Cardiac muscle cell (in vitro differentiated cells and primary cell): ENCODE data around the gene POLL. TPM values are rescaled to one million over a fixed set of nuclear protein-coding genes. Genes with fewer than 3 reads are reported as not detected.

Source experiments
- DNase-seq, 2 donors: peaks; one replicate each; pipeline versions ENCODE4 v3.0.0 to v3.0.0-alpha.2; 2010 to 2017; ENCODE audit warnings: low read depth in 1 of 2, low spot score in 1 of 2
- H3K27ac ChIP-seq: fragments of 200-600 bp; sonication (generic); 2 replicates; pipeline ENCODE4 v1.5.1; 2016
- H3K27me3 ChIP-seq: fragments of 200-600 bp; sonication (generic); 2 replicates; pipeline ENCODE4 v1.6.0; 2016; ENCODE audit warnings: control low read depth
- H3K36me3 ChIP-seq: fragments of 200-600 bp; sonication (generic); 2 replicates; pipeline ENCODE4 v1.5.1; 2016; ENCODE audit warnings: control low read depth
- H3K4me1 ChIP-seq: fragments of 200-600 bp; sonication (generic); 2 replicates; pipeline ENCODE4 v1.8.1; 2017; ENCODE audit warnings: low read depth, mild to moderate bottlenecking, mixed run types
- H3K4me3 ChIP-seq: fragments of 200-600 bp; sonication (generic); 2 replicates; pipeline ENCODE4 v1.5.1; 2016; ENCODE audit warnings: mild to moderate bottlenecking
- H3K9me3 ChIP-seq: fragments of 200-600 bp; sonication (generic); 2 replicates; pipeline ENCODE4 v1.5.1; 2017; ENCODE audit warnings: low read depth, mild to moderate bottlenecking, control low read depth
- polyA plus RNA-seq: library from polyadenylated mRNA; unstranded; fragments of >200 nt; fragmentation: Nextera tagmentation; extraction: Ambion mirVana; gene quantifications from 2 replicates; pipeline ENCODE4 v1.2.1, GENCODE V29; 2016
- total RNA-seq: library from RNA; depleted of rRNA; stranded (reverse); fragments of >200 nt; gene quantifications from 2 replicates; pipeline ENCODE4 v1.2.3, GENCODE V29; 2016
- TF ChIP-seq, protein P1 (sequence below): IDR thresholded peaks from 2 replicates; pipeline ENCODE4 v1.5.1; 2012; ENCODE audit warnings: low read depth, mild to moderate bottlenecking, low read length

POLL gene
- total and polyA plus RNA-seq, 2 experiments from 2014 or later: 27.6 to 41.7 TPM

DNA sequence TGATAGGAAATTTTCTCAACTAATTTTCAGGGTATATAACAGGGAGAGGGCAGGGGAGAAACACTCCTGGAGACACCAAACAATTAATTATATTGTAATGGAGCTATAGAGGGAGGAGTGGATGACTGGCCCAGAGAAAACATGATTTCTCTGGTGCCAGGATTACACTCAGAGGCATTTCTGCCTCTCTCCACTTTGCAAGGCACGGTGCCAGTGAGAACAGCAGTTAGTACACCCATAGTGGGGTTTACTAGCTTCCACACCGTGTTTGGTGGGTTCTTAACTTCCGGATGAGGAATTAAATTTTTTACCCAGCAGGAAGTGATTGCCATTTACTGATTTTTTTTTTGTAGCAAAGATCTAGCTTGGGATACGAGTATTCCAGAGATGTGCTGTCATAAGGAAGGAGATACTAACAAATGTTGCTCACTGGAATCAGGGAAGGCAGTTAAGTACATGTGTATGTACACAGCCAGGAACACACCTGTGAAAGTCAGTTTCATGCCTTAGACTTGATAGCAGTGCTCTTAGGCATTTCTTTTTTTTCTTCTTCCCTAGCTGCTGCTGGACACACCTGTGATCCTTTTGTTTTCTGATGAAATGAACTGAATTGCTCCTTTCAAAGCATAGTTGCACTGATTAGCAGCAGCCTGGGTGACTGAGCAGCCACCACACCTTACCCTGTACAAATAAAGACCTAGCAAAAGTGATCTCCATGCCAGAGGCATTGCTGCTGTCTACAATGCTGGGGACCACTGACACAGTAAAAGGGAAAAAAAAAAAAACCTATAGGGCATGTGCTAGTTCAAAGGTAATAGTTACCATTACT lies 58.1 kb downstream of the POLL start:
- TF ChIP-seq, protein P1, sequence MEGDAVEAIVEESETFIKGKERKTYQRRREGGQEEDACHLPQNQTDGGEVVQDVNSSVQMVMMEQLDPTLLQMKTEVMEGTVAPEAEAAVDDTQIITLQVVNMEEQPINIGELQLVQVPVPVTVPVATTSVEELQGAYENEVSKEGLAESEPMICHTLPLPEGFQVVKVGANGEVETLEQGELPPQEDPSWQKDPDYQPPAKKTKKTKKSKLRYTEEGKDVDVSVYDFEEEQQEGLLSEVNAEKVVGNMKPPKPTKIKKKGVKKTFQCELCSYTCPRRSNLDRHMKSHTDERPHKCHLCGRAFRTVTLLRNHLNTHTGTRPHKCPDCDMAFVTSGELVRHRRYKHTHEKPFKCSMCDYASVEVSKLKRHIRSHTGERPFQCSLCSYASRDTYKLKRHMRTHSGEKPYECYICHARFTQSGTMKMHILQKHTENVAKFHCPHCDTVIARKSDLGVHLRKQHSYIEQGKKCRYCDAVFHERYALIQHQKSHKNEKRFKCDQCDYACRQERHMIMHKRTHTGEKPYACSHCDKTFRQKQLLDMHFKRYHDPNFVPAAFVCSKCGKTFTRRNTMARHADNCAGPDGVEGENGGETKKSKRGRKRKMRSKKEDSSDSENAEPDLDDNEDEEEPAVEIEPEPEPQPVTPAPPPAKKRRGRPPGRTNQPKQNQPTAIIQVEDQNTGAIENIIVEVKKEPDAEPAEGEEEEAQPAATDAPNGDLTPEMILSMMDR: no peak
- H3K9me3 ChIP-seq: no peaks in the 10 kb centered on the region
- H3K27ac ChIP-seq: peak overlapping the region; percentile 28
- peaks cover 21% of the 10 kb centered on the region for H3K36me3 ChIP-seq
- H3K27me3 ChIP-seq: no peaks in the 10 kb centered on the region
- DNase-seq: no peak
- peaks cover 8% of the 10 kb centered on the region for H3K4me1 ChIP-seq
- H3K4me3 ChIP-seq: no peak overlapping the region

DNA sequence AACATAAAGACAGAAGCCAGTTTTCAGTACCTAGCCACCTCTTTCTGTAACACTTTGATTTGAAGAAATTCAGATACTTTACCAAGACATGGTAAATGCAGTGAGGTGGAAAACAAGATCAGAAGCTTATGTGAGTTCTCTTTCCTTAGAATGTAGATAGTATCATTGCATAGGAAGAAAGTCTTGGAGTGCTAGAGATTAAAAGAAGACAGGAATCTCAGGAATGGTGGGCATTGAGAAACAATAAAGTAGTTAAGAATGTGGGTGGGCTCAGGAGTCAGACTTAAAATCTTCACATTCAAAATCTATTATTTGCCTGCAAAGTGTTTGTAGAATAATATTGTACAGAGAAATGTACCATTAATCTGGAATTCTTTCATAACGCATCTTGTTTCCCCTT lies 58.9 kb downstream of the POLL start:
- Histone ChIP-seq H3K4me3 (no peak overlapping the region), H3K4me1 (peaks cover 8% of the 10 kb centered on the region), H3K27ac (no peak overlapping the region), H3K27me3 (no peaks in the 10 kb centered on the region), H3K9me3 (no peaks in the 10 kb centered on the region), H3K36me3 (peaks cover 21% of the 10 kb centered on the region)
- TF ChIP-seq, protein P1: no peak
- peak in 1 of 2 donors; percentile 6 for DNase-seq

Other genes starting within 250 kb of the POLL start
- 14.0 and 21.0 TPM in 2 replicates for gene BTRC, start 234.1 kb downstream of the POLL start, total RNA-seq
- gene BTRC, start 234.1 kb downstream of the POLL start, polyA plus RNA-seq: 21.7 and 22.3 TPM in 2 replicates
- gene DPCD, start 64 bp upstream of the POLL start, total RNA-seq: 120 and 257 TPM in 2 replicates
- gene DPCD, start 64 bp upstream of the POLL start, polyA plus RNA-seq: 146 and 161 TPM in 2 replicates
- gene FBXW4, start 106.9 kb upstream of the POLL start, total RNA-seq: 58.2 and 72.0 TPM in 2 replicates
- 18.8 and 19.6 TPM in 2 replicates for gene FBXW4, start 106.9 kb upstream of the POLL start, polyA plus RNA-seq
- gene FGF8, start 187.9 kb upstream of the POLL start, total RNA-seq: 5.7 and 12.8 TPM in 2 replicates
- 1.8 and 3.1 TPM in 2 replicates for gene FGF8, start 187.9 kb upstream of the POLL start, polyA plus RNA-seq
- gene NPM3, start 195.2 kb upstream of the POLL start, total RNA-seq: 78.9 and 92.6 TPM in 2 replicates
- 8.1 and 14.6 TPM in 2 replicates for gene NPM3, start 195.2 kb upstream of the POLL start, polyA plus RNA-seq
- gene OGA, start 230.2 kb upstream of the POLL start, total RNA-seq: 51.8 and 98.1 TPM in 2 replicates
- 56.4 and 95.2 TPM in 2 replicates for gene OGA, start 230.2 kb upstream of the POLL start, polyA plus RNA-seq